A673 (cell line): Measurements from ENCODE around the gene THBS1.

Source experiments
- CTCF ChIP-seq: fragments of 300-800, 200-600 bp; sonication (generic); conservative IDR thresholded peaks from 2 replicates; pipeline ENCODE4 v1.5.1; 2017; ENCODE audit warnings: low read depth, mild to moderate bottlenecking, antibody characterized with exemption, low read length, moderate library complexity, mixed read lengths
- EZH2 ChIP-seq: fragments of 200-600 bp; sonication (generic); IDR thresholded peaks from 2 replicates; pipeline ENCODE4 v1.6.1; 2017; ENCODE audit warnings: borderline replicate concordance, low read depth, mild to moderate bottlenecking, mixed read lengths, antibody characterized with exemption, low read length; ENCODE audit not compliant: poor library complexity, severe bottlenecking

DNA sequence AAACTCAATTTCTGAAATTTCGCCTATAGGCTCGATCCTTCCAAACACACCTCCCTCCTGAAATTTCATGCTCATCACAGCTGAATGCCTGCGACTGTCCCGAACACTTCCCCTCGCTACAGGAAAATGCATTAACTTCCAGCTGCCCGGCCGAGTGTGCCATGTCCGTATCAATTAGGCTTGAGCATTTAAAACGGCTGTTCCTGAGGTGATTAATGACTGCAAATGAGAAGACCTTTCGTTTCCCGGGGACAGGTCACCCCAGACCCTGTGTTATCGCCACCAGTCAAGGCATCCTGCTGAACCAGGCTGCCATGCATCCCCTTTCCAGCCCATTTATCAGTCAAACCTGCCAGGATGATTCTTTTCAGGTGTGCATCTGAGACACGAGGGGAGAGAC is 63.3 kb downstream of the THBS1 start:
- TF ChIP-seq CTCF (no peak), EZH2 (no peak)
